Activated CD8-positive, alpha-beta memory T cell treated with anti-CD3 and anti-CD28 coated beads, Interleukin-2, amount 50 U/mL, for 1 hour (primary cell): Measurements from ENCODE around the gene EPB41L3.
"Not testable (repeated sequence)": the region's sequence is repeated elsewhere in the genome, so short reads cannot be mapped to it uniquely, and the experiment has no call there.

Source experiments
- DNase-seq: peaks from one replicate; pipeline ENCODE4 v3.0.0-alpha.2; 2020; ENCODE audit errors: extremely low read depth

The EPB41L3 gene

DNA sequence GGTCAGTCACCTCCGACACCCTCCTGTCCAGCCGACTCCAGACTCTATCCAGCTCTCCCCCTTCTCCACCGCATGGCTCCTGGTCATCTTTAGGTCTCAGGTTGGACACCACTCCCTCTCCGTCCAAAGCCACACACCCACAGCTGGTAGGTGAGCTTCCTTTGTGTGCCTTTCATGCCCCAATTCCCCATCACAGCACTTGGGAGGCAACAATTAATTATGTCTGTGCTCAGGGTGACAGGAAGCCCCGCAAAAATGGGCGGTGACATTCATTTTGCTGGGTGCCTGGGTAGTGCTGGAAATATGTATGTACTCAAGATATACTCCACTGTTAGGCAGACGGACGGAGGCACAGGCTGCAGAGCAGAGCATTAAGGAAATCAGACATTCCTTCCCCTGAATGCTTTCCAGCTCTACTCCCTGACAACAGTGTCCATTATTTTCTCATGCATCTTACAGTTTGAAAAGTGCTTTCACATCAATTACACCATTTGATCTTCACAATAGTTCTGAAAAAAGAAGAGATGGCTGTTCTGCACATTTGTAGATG lies 13.1 kb downstream of the EPB41L3 start:
- no peak for DNase-seq

DNA sequence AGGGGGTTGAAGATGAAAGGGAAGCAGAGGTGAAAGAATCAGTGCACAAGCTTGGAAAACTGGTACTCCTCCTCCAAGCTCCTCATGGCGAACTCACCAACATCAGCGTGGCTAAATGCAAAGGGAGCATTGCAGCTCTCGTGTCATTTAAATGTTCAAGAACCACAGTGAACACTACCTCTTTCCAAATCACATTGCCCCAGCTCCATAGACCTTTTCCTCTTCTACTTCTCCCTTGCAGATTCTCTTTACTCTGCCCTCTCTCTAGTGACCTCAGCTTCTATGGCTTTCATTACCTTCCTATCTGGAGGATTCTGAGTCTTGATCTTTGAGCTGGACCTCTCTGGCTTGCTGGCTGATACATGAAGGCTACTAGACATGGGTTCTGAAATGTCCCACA lies 14.3 kb downstream of the EPB41L3 start:
- no peak for DNase-seq

DNA sequence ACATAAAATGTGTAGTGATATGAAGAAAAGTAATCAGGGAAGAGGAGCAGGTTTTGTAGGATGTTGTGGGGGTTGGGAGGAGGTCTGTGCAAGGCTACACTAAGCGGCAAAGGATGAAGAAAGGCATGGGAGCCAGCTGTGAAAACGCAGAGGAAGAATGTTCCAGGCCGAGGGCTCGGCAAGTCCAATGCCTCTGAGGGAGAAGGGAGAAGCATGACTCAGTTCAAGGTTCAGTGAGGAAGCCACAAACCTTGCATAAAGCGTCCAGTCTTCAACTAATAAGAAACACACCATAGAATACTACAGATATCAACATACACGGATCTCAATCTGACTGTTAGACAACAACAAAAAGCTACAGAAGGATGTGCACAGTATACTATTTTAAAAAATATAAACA lies 16.2 kb downstream of the EPB41L3 start:
- DNase-seq = no peak

DNA sequence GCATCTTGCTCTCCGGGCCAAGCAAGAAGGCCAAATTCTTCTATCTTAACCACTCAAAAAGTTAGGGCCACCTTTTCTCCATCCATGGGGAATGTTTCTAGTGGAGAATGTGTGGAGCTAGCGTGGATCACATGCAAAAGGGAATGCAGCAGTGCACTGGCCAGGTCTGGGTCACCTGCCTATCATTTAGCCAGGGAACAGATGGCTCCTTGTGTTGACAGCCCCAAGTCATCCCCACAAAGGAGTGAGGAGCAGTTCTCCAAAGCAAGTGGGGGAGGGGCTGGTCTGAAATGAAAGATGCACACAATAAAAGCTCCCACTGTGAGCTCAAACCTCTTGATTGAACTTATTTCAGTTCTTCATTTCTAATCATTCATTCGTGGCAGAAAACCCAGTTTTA lies 19.1 kb downstream of the EPB41L3 start:
- no peak for DNase-seq

DNA sequence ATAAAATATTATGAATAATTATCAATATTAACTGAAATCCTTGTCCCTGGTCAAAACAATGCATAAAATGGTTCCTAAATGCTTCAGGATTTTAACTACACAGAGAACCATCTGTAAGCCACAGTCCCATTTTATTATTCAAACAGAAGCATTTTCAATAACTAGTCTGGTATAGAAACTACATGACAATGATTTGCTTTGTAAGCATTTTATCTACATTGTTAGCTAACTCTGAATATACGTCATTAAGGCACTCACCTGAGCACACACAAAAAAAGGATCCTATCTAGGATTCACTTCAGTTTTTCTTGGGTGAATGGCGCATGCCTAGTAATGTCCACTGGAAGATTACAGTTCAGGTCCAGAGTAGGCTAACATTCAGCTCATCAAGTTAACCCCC lies 22.8 kb downstream of the EPB41L3 start:
- DNase-seq = no peak

DNA sequence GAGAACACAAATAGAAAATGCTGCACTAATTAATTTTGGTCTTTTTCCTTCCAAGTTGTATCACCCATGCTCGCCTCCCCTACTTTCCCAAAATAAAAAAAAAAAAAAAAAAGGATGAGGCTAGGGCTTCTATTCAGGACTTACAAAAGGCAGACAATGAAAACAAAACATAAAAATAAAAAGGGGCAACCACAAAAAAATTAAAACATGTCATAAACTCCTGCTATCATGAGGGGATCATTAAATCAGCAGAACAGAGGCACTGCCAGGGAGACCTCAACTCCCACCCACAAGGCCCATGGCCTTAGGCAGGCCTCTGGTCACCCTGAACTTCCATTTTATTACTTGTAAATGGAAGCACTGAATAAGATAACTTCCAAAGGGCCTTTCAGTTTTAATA lies 23.3 kb downstream of the EPB41L3 start:
- no peak for DNase-seq

DNA sequence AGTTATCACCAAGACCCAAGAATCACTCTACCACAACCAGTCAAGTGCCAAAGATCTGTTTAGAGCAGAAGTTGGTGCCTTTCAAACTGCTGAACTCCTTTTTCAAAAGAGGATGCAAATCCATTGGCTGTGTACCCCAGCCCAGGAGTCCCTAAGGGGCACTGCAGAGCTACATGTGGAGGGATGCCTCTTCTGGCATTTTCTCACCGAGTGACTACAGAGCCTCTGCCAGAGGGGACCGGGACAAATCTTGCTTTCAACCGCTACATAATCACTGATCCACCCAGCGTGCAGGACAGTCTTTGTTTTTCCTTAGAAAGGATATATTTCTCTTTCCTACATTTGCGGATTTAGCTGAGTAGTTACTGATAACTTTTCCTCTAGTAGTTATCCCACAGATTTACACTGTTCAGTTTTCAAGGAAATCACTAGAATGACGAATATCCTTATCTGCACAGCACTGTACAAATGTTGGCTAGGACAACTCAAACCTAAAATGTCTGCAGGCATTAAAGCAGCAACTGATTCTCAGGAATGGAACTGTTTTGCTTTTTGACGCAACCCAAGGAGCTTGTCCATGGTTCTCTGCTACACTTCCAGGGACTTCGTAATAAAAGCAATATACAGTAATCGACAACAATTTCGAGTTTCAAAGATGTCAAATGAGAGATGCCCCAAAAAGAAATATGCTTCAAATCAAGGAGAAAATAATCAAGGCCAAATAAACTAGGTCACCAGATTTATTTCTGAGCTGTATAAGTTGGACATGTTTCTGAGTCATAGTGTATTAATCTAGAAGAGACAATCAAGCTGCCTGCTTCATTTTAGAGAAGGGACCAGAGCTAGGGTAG lies 24.1 kb downstream of the EPB41L3 start:
- DNase-seq = no peak

DNA sequence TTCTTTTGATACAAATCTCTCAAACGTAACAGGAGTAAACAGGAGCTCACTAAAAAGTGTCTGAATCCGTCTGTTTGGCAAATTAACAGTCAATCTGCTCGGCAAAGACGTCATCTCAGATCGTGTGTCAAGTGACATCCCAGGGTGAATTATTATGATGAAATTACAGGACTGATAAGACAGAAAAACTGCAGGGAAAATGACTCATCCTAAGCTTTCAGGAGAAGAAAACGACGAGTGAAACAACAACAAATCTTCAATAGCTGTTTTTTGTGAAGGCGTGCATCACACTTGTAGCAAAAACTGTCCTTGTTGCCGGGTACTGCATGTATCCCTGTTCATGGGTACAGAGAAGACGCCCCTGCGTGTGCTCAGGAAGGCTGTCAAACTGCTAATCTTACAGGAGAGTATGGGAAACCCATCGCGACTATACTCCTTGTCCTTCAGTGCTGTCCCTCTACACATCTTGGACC lies 24.9 kb downstream of the EPB41L3 start:
- no peak for DNase-seq

DNA sequence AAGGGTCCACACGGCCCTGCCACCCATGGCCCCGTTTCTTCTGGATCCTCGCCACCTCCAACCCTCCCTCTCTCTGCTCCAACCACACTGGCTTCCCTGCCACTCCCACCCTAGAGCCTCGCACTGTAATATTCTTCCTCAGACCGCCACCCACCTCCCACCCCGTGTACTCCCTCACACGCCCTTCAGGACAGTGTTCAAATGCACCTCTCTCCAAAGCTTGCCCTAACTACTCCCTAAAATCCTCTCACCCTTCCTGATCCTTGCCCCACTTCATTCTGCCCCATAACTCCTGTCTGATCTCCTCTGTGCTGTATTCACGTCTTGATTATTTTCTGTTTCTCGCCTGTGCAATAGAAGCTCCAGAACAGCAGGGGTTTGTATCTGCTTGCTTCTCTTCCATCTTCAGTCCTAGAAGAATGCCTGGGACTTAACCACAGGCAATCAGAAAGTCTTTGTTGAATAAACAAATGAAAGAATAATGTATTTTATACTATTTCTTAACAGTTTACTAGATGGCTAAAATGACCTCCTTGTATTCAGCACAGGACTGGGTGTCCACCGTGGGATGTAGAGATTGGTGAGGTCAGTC lies 25.5 kb downstream of the EPB41L3 start:
- no peak for DNase-seq

DNA sequence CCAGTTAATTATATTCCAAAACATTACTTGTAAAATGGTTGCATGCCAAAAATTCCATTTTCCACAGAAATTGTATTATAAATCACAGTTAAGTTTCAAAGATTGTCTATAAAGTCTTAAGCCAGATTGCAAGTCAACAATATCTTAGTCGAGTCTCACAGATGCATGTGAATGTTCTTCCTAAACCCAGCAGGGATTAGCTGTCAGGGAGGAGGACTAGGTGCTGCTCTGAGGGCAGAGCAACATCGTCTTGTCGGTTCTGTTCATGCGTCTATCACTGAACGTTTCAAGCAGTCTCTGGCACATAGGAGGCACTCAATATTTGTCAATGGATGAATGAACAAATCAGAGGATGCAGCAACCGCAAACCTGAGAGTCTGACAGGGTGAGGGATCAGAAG lies 27.0 kb downstream of the EPB41L3 start:
- DNase-seq = no peak

DNA sequence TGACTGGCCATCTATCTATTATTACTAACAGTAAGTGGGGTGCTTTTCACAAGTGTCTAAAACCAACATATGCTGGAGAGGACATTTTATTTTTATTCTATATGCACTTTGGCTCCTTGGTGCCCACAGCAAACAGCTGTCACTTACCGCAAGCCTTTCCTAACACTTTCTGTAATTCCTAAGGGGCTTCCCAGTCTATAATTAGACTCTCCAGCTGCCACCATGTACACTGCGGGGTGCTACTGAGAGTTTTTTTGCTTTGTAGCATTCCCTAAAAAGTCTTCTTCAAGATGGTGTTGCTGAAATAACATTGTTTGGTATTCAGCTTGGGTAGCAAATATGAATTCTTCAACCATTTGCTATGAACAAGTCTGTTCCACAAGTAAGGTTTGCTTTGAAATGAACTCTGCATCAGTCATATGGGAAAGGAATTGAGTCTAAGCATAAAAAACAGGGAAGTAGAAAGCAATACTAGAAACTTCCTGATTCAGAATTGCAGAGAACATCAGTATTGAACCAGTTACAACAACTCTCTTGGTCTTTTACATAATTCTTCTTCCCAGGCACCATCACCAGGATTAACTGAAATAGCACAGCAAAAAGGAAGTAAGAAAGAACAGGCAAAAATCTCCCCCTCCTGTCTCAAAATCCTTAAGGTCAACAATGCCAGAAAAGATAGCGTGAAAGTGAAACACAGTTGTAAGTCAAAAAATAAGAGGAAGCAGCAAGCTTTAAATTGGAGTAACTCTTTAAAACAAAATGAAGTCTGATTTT lies 28.6 kb downstream of the EPB41L3 start:
- no peak for DNase-seq

DNA sequence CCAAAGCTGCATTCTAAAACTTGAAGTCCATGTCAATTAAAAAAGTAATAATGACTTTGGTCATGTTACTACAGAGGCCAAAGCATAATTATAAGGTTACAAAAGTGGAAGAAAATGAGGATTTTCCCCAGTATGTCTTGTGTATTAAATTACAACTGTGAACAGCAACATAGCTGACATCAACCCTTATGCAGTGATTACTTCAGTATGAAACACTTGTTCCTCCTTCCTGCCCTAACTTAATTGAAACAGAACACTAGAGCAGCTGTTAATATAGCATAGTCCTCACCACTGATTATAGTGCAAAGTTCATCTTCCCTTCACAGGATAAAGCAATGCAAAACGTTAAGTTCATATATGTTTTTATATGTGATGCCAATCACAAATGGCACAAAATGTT lies 29.9 kb downstream of the EPB41L3 start:
- no peak for DNase-seq

DNA sequence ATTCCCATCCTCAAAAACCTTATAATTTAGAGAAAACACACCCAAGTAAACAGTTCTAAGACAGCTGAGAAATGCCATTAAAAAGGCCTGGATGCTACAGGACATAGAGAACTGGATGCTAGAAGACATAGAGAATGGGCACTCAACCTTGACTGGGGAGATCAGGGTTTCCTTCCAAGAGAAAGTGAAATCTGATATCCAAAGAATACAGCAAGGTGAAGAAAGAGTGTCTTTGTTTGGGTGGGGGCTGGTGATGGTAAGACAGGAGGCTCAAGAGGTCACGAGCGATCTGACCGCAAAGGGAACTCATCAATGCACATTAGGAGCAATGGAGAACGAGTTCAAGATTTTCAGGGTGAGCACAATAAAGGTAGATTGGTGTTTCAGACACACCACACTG lies 31.6 kb downstream of the EPB41L3 start:
- no peak for DNase-seq

DNA sequence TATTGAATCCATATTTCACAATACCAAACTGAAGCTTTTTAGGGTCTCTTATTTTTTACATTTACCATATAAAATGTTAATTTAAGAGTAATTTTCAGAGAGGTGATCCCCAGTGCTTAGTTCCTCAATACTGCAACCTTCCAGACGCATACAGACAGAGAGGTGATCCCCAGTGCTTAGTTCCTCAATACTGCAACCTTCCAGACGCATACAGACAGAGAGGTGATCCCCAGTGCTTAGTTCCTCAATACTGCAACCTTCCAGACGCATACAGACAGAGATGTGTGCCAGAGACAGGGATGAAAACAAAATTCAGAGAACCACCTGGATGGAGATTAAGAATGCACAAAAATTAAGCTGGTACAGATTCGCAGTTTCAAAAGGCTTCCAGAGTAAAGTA lies 32.3 kb downstream of the EPB41L3 start:
- DNase-seq = not testable (repeated sequence)

DNA sequence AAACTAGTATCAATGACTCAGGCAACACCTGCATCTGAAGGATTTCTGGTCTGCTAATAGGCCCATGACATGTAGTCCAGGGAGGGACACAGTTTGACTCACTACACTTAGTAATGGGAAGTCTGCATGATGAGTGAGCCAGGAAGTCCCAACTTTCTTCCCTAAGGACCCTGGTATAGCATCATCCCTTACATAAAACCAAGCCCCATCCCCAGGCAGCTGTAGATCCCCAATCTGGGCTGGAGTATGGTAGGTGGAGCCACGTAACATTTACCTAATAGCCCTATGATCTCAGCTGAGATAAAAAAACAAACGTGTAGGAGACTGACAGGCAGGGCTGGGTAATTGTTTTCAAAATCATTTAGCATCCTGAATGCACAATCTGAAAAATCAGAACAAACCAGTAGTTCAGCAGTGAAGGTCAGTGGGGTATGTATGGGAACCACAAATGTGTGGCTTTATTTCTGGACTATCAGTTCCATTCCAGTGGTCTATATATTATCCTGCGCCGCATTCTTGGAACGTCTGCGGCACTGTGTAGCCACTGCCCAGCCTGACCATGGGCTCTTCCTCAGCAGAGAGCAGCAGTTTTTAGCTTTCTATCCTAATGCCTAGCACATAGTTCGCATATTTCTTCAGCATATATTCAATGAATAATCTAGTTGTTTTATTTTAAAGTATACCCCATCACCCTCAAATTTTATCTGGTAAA lies 33.5 kb downstream of the EPB41L3 start:
- DNase-seq = no peak

DNA sequence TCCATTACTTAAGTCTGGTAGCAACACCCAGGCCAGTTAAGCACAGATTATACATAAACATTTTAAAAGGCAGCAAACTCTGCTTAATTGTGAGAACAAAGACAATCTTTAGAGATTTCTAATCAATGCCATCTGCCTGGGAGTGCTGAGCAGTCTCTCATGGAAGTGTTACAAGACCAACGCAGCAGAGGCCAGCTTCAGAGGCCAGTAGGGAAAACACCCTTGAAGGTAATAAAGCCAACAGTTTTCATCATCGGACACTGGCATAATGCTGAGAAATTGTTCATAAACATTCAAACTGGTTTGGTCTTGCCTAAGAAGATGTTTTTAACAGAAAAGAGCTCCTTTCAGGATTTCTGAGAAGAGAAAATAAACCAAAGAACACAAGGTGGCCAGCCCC lies 35.0 kb downstream of the EPB41L3 start:
- no peak for DNase-seq

DNA sequence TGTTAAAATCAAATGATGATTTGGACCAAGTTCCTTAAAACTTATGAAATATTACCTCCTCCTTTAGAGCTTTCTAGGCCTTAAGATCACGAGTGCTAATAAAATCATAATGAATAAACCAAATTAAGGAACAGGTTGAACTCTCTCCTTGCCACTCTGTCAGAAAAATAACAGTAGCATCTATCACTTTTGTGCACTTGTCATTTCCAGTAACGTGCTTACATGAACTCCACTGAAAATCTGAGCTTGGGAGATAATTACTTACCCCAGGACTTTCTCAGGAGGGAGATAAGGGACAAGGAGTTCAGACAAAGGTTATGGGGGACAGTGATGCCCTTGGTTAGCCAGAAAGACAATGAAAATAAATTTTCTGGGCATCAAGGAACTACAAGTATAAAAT lies 36.0 kb downstream of the EPB41L3 start:
- DNase-seq = no peak

DNA sequence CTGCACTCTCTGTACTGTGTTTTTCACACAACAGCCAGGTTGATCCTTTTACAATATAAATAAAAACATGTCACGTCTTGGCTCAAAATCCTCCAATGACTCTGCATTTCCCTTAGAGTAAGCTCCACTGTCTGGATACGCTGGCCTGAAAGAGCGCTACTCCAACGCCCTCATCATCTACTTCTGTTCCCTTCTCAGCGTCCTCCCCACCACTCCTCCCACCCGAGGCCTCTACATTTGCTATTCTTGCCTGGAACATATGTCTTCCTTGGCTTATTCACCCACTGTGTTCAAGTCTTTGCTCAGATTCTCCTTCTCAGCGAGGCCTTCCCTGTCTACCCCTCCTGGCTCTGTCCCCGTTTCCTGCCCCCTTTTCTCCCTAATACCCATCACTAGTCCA lies 37.6 kb downstream of the EPB41L3 start:
- DNase-seq = no peak

DNA sequence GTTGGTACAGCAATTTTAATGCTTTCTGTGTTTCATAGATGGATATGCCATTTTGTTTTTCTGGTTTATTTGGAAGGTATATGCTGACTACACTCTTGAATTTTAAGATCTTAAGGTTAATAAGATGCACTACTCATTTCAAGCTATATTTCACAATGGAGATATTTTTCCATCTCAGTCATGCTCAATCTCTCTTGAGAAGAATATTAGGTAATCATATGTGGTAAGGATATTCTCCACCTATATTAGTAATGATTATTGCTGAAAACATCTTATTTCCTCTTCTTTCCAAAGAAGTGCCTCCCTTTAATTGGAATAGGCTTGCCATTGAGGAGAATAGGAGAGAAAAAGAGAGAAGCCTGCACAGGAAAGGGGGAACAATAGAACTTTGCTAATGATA lies 40.1 kb downstream of the EPB41L3 start:
- no peak for DNase-seq

DNA sequence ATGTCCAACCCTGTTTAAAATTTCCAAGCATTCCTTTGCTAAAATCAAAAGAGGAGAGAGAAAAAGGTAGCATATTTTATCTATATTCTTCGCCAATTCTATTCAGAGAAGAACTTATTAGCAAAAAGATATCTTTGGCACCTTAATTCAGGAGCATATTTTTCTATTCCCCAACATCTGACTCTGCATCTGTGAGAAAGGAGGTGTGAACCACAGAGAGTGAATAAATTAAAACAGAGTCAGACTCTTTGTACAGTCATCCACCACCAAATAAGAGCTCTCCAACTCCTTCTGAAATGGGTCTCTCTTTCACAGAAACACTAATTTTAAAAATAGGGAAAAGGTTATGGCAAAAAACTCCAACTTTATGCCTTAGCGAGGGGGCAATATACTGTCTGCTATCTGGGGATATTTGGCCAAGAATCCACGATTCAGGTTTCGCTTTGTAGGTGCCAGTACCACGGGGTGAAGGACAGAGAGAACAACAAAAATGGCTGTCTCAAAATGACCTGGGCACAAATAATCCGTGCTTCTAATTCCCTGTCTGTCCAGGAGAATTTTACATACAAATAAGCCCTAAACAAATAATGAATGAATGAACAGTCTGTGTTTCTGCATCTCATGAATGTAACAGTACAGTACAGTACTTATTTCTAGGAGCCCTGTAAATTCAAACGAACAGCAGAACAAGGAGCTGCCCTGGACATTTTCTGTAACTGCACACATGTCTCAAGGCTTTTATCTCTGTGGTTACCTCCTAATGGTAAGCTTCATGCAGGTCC lies 43.4 kb downstream of the EPB41L3 start:
- DNase-seq = no peak

DNA sequence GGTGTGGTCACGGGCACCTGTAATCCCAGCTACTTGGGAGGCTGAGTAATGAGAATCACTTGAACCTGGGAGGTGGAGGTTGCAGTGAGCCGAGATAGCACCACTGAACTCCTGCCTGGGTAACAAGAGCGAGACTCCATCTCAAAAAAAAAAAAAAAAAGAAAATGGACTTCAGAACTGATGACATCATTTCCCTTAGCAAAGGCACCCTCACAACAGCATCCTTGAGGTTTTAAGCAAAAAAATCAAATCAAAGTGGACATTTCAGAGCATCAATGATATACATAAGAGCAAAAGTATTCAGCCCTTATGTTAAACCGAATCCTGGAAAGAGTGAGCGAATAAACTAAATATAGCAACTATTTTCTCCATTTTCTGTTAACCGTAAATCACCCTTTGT lies 45.3 kb downstream of the EPB41L3 start:
- no peak for DNase-seq
